Tibial nerve (tissue), 4 donors: Measurements from ENCODE around the gene RETREG1. TPM values are rescaled to one million over a fixed set of nuclear protein-coding genes. Genes with fewer than 3 reads are reported as not detected.

Experiments used
- DNase-seq, 2 donors: peaks; one replicate each; pipeline ENCODE4 v3.0.0-alpha.2; 2019; ENCODE audit warnings: low spot score in 2 of 2
- H3K27ac ChIP-seq, 4 donors: fragments of 200-600 bp; sonication (generic) in 3 of 4; one replicate each; pipeline ENCODE4 v1.5.1; 2017 to 2019; ENCODE audit warnings: mild to moderate bottlenecking in 1 of 4
- H3K27me3 ChIP-seq, 2 donors: fragments of 200-600 bp; sonication (generic) in 1 of 2; one replicate each; pipeline versions ENCODE4 v1.5.1 to v1.6.0; 2017 to 2019
- H3K36me3 ChIP-seq, 3 donors: fragments of 200-600 bp; sonication (generic); one replicate each; pipeline ENCODE4 v1.5.1; 2018 to 2019
- H3K4me1 ChIP-seq, 4 donors: fragments of 200-600 bp; sonication (generic) in 3 of 4; one replicate each; pipeline ENCODE4 v1.5.1; 2017 to 2019
- H3K4me3 ChIP-seq, 4 donors: fragments of 200-600 bp; sonication (generic) in 3 of 4; one replicate each; pipeline ENCODE4 v1.5.1; 2017 to 2019; ENCODE audit warnings: mild to moderate bottlenecking in 1 of 4, moderate library complexity in 1 of 4
- H3K9me3 ChIP-seq, 4 donors: fragments of 200-600 bp; sonication (generic) in 3 of 4; one replicate each; pipeline ENCODE4 v1.5.1; 2017 to 2019
- CTCF ChIP-seq, 5 experiments: fragments of 200-600 bp in 3 of 5; fragments of 450-650 bp in 2 of 5; sonication (generic) in 3 of 5; IDR thresholded peaks; one replicate each; pipeline ENCODE4 v1.5.1; 2016 to 2019; ENCODE audit warnings: antibody characterized with exemption in 5 of 5, mild to moderate bottlenecking in 3 of 5, moderate library complexity in 2 of 5
- EP300 ChIP-seq, 2 donors: sonication (generic); formaldehyde crosslinking; IDR thresholded peaks; one replicate each; pipeline ENCODE4 v1.6.1; 2017; ENCODE audit warnings: antibody characterized with exemption in 2 of 2, mild to moderate bottlenecking in 1 of 2
- POLR2A ChIP-seq, 2 donors: fragments of 450-650 bp; IDR thresholded peaks; one replicate each; pipeline ENCODE4 v1.6.1; 2017; ENCODE audit warnings: antibody characterized with exemption in 2 of 2, mild to moderate bottlenecking in 2 of 2, moderate library complexity in 2 of 2
- WGBS, 2 donors: methylation state at CpG; one replicate each; pipeline ENCODE4 v1.1.5; 2018; 5-methylcytosine and 5-hydroxymethylcytosine counted together
- total RNA-seq, 4 donors: library from RNA; depleted of rRNA; stranded (reverse); fragments of >200 nt; gene quantifications; one replicate each; pipeline ENCODE4 v1.1.0, GENCODE V29; 2016

RETREG1 gene
- total RNA-seq, 4 donors from 2014 or later, result 57.5 to 90.9 (median 77.0) TPM

GRCh38 chr5:16558984-16559629 lies 57.7 kb downstream of the RETREG1 start:
- H3K4me1 ChIP-seq, result peaks cover 0 to 33% (median 13%) of the 10 kb centered on the region in 4 donors
- TF ChIP-seq POLR2A (IDR thresholded peaks at IDR 0.05), result no peak
- DNase-seq, result no peak
- peak overlapping the region in 3 of 4 donors; percentile 47 to 81 (median 76) for H3K27ac ChIP-seq
- H3K4me3 ChIP-seq, result no peak overlapping the region
- no peaks in the 10 kb centered on the region for H3K9me3 ChIP-seq
- 50 to 53% methylated on average over 5 of the region's 5 CpGs for WGBS, 2 donors
- H3K27me3 ChIP-seq, result no peaks in the 10 kb centered on the region
- no peaks in the 10 kb centered on the region for H3K36me3 ChIP-seq

GRCh38 chr5:16557477-16557876 lies 59.3 kb downstream of the RETREG1 start:
- Histone ChIP-seq H3K27ac (peak overlapping the region in 3 of 4 donors; percentile 17 to 81 (median 76)), H3K27me3 (no peaks in the 10 kb centered on the region), H3K36me3 (no peaks in the 10 kb centered on the region), H3K4me3 (no peak overlapping the region), H3K4me1 (peaks cover 0 to 39% (median 17%) of the 10 kb centered on the region in 4 donors), H3K9me3 (no peaks in the 10 kb centered on the region)
- no peak for DNase-seq
- WGBS, 2 donors, result 47% methylated on average over 4 of the region's 4 CpGs
- TF ChIP-seq CTCF (IDR thresholded peaks at IDR 0.05) (no peak), EP300 (IDR thresholded peaks at IDR 0.05) (peak in 1 of 2 donors; percentile 53), POLR2A (IDR thresholded peaks at IDR 0.05) (no peak)

DNA sequence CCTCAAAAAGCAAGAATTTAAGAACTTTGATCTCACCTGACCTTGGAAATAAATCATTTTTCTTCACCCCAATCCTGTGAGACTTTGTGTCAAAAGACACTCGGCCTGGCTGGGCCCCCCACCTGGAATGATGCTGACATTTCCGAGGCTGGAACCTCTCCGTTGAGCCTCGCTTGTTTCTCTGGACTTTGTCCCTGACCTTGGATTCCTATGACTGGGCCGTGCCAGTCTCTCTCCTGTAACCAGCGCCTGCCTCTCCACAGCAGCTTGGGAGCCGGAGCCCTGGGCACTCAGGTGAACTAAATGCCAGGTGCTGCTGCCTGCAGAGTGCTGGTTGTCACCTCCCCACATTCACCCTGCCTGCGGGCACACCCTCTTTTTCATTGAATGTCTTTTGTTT lies 62.7 kb downstream of the RETREG1 start:
- no peak for DNase-seq
- TF ChIP-seq POLR2A (IDR thresholded peaks at IDR 0.05) (no peak), EP300 (IDR thresholded peaks at IDR 0.05) (no peak), CTCF (IDR thresholded peaks at IDR 0.05) (no peak)
- Histone ChIP-seq H3K27me3 (no peaks in the 10 kb centered on the region), H3K27ac (peak overlapping the region in 2 of 4 donors; percentile 56 to 60), H3K4me3 (no peak overlapping the region), H3K36me3 (no peaks in the 10 kb centered on the region), H3K9me3 (no peaks in the 10 kb centered on the region), H3K4me1 (peaks cover 0 to 38% (median 10%) of the 10 kb centered on the region in 4 donors)
- WGBS, 2 donors, result 82% methylated on average over 8 of the region's 8 CpGs

DNA sequence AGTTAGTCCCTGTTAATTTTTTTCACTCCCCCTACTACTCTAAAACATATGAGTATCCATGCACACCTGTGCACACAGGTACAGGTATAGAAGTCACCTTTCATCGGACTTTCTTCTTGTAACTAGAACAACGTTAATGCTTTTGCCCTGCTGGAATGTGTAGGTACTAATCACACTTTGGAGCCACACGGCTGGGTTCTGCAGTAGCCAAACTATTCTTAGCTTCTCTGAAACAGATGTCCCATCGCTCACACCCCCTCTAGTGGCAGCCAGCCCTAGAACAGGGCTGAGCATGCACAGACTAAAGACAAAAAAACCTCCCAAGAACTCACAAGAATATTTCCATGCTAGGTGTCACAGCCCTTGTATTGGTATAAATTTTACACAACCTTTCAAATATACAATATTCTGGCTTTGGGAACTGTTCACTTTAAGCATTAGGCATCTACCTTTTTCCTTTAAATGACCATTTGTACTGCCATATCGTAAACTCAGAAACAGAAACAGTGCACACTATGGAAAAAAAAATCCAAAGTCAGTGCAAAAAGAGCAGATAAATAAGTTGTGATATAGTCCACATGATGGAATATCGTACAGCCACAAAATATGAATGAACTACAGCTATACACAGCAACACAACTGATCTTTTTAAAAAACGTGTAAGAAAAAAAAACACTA lies 64.0 kb downstream of the RETREG1 start:
- Histone ChIP-seq H3K36me3 (no peaks in the 10 kb centered on the region), H3K4me3 (no peak overlapping the region), H3K27ac (peak overlapping the region in 1 of 4 donors; percentile 23), H3K9me3 (no peaks in the 10 kb centered on the region), H3K27me3 (no peaks in the 10 kb centered on the region), H3K4me1 (peaks cover 0 to 36% (median 12%) of the 10 kb centered on the region in 4 donors)
- WGBS, 2 donors, result 30 to 36% methylated on average over 7 of the region's 7 CpGs
- peak; percentile 57 to 76 for DNase-seq
- no peak for TF ChIP-seq EP300 (IDR thresholded peaks at IDR 0.05)
- TF ChIP-seq POLR2A (IDR thresholded peaks at IDR 0.05), result no peak
- TF ChIP-seq CTCF (IDR thresholded peaks at IDR 0.05), result peak; percentile 45 to 80 (median 66)

DNA sequence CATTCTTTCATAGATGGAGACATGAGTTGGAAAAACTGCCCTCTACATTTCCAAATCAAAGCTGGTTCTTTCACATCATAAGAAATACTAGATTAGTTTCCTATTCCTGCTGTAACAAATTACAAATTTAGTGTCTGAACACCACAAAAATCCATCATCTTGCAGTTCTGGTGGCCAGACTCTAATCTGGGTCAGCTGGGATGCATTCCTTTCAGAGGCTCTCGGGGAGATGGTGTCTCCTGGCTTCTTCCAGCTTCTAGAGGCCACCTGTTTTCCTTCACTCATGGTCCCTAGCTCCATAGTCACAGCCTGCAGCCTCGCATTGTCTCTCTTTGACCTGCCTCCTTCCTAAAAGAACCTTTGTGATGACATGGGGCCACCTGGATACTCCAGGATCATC lies 65.2 kb downstream of the RETREG1 start:
- no peak for TF ChIP-seq CTCF (IDR thresholded peaks at IDR 0.05)
- no peak for TF ChIP-seq EP300 (IDR thresholded peaks at IDR 0.05)
- TF ChIP-seq POLR2A (IDR thresholded peaks at IDR 0.05), result no peak
- 84 to 96% methylated on average over 2 of the region's 2 CpGs for WGBS, 2 donors
- H3K4me1 ChIP-seq, result peaks cover 0 to 26% (median 12%) of the 10 kb centered on the region in 4 donors

More for the DNA sequence above, 65.2 kb downstream of the RETREG1 start:
- Histone ChIP-seq H3K36me3 (no peaks in the 10 kb centered on the region), H3K4me3 (no peak overlapping the region), H3K27me3 (no peaks in the 10 kb centered on the region), H3K9me3 (no peaks in the 10 kb centered on the region), H3K27ac (peak overlapping the region in 1 of 4 donors; percentile 14)
- DNase-seq, result no peak
